H1 (cell line): ENCODE data around the gene PIK3CG. TPM values are rescaled to one million over a fixed set of nuclear protein-coding genes. Genes with fewer than 3 reads are reported as not detected.

Source experiments
- CTCF ChIA-PET: fragments of 300-600 bp; sonication (Branson Sonifier 250); formaldehyde crosslinking; loops from one replicate; lab custom pipeline; 2021; ENCODE audit not compliant: partially characterized antibody; lab: Charles Lee
- POLR2A ChIA-PET: fragments of 300-600 bp; sonication (Branson Sonifier 250); formaldehyde crosslinking; loops from one replicate; lab custom pipeline; 2021; ENCODE audit warnings: inconsistent platforms; ENCODE audit not compliant: partially characterized antibody; lab: Charles Lee
- DNase-seq, 2 experiments: peaks; one replicate each; pipeline versions ENCODE4 v3.0.0 to v3.0.0-alpha.2; 2010 to 2022; ENCODE audit warnings: low spot score in 2 of 2, low read depth in 1 of 2, mixed read lengths in 1 of 2
- FAIRE-seq: peaks from 2 replicates; lab custom pipeline; 2011; peaks lifted over from hg19 to GRCh38; lab: Jason Lieb, UNC
- H2AFZ ChIP-seq: 2 replicates; pipeline ENCODE4 v1.8.1; 2012; ENCODE audit warnings: low read length, inconsistent platforms
- H2AK5ac ChIP-seq: 2 replicates; pipeline ENCODE4 v1.6.1; 2013; ENCODE audit warnings: low read depth, low read length
- H2BK120ac ChIP-seq: replicated peaks from 2 replicates; pipeline ENCODE3; 2013; ENCODE audit warnings: low read depth, low read length, inconsistent platforms
- H2BK12ac ChIP-seq: 2 replicates; pipeline ENCODE4 v1.6.1; 2013; ENCODE audit warnings: low read depth, low read length
- H2BK15ac ChIP-seq: 2 replicates; pipeline ENCODE4 v1.6.1; 2013; ENCODE audit warnings: low read length
- H2BK20ac ChIP-seq: 2 replicates; pipeline ENCODE4 v1.6.1; 2013; ENCODE audit warnings: low read length
- H2BK5ac ChIP-seq: 2 replicates; pipeline ENCODE4 v1.6.1; 2013; ENCODE audit warnings: low read depth, low read length
- H3K14ac ChIP-seq: 2 replicates; pipeline ENCODE4 v1.6.1; 2013; ENCODE audit warnings: inconsistent platforms; ENCODE audit not compliant: insufficient read length
- H3K18ac ChIP-seq: 2 replicates; pipeline ENCODE4 v1.6.1; 2013; ENCODE audit warnings: low read length; ENCODE audit errors: extremely low read depth
- H3K23ac ChIP-seq: 2 replicates; pipeline ENCODE4 v1.6.1; 2013; ENCODE audit warnings: inconsistent platforms; ENCODE audit not compliant: insufficient read length
- H3K23me2 ChIP-seq: 2 replicates; pipeline ENCODE4 v1.6.1; 2013; ENCODE audit warnings: low read depth, low read length
- H3K27ac ChIP-seq: 2 replicates; pipeline ENCODE4 v1.6.1; 2011; ENCODE audit warnings: low read depth, low read length, inconsistent platforms
- H3K27me3 ChIP-seq, 4 experiments: replicated peaks in 1 of 4; 1 replicate in 1 of 4; 2 replicates in 3 of 4; pipeline versions ENCODE4 v1.6.1 to v1.8.1; 2011 to 2013; ENCODE audit warnings: low read length in 3 of 4, mild to moderate bottlenecking in 3 of 4, inconsistent platforms in 2 of 4, mixed read lengths in 2 of 4, moderate library complexity in 1 of 4; ENCODE audit not compliant: control insufficient read depth in 3 of 4, insufficient read depth in 3 of 4; ENCODE audit errors: extremely low read depth in 1 of 4
- H3K36me3 ChIP-seq, 4 experiments: 2 replicates each; pipeline versions ENCODE4 v1.6.1 to v1.8.1; 2011 to 2013; ENCODE audit warnings: mild to moderate bottlenecking in 4 of 4, low read length in 3 of 4, moderate library complexity in 2 of 4, control low read depth in 1 of 4, inconsistent platforms in 1 of 4; ENCODE audit not compliant: insufficient read depth in 4 of 4, control insufficient read depth in 2 of 4
- H3K4ac ChIP-seq: replicated peaks from 2 replicates; pipeline ENCODE3; 2013; ENCODE audit warnings: low read length, low read depth, mixed read lengths, inconsistent platforms; ENCODE audit not compliant: insufficient read length
- H3K4me1 ChIP-seq, 4 experiments: replicated peaks in 1 of 4; 1 replicate in 1 of 4; 2 replicates in 3 of 4; pipeline versions ENCODE4 v1.6.1 to v1.8.1; 2011 to 2013; ENCODE audit warnings: low read length in 3 of 4, inconsistent platforms in 2 of 4, mixed read lengths in 1 of 4; ENCODE audit not compliant: insufficient read depth in 4 of 4, control insufficient read depth in 3 of 4
- H3K4me2 ChIP-seq, 2 experiments: 2 replicates each; pipeline versions ENCODE4 v1.6.1 to v1.8.1; 2011 to 2013; ENCODE audit warnings: low read depth in 2 of 2, low read length in 2 of 2, control low read depth in 1 of 2, inconsistent platforms in 1 of 2, mild to moderate bottlenecking in 1 of 2; ENCODE audit not compliant: insufficient read depth in 1 of 2
- H3K4me3 ChIP-seq, 4 experiments: fragments of 200-600, 300-600 bp in 1 of 4; sonication (generic), shearing (Covaris generic), sonication (Bioruptor Twin) in 1 of 4; 2 replicates each; pipeline versions ENCODE4 v1.5.1 to v1.8.1; 2011 to 2016; ENCODE audit warnings: low read length in 4 of 4, low read depth in 3 of 4, control low read depth in 2 of 4, inconsistent platforms in 2 of 4, mild to moderate bottlenecking in 2 of 4, mixed read lengths in 1 of 4, moderate library complexity in 1 of 4; ENCODE audit not compliant: insufficient read depth in 2 of 4; ENCODE audit errors: extremely low read depth in 1 of 4
- H3K56ac ChIP-seq: replicated peaks from 2 replicates; pipeline ENCODE3; 2013; ENCODE audit warnings: low read depth, mild to moderate bottlenecking, mixed read lengths, low read length, inconsistent platforms; ENCODE audit not compliant: insufficient read length
- H3K79me1 ChIP-seq: 2 replicates; pipeline ENCODE4 v1.6.1; 2013; ENCODE audit warnings: low read depth, low read length, control low read depth
- H3K79me2 ChIP-seq, 2 experiments: 2 replicates each; pipeline versions ENCODE4 v1.6.1 to v1.8.1; 2012 to 2013; ENCODE audit warnings: low read length in 2 of 2, mild to moderate bottlenecking in 2 of 2, inconsistent platforms in 1 of 2; ENCODE audit not compliant: insufficient read depth in 2 of 2, control insufficient read depth in 1 of 2
- H3K9ac ChIP-seq, 4 experiments: replicated peaks in 1 of 4; 1 replicate in 1 of 4; 2 replicates in 3 of 4; pipeline versions ENCODE4 v1.6.1 to v1.8.1; 2011 to 2013; ENCODE audit warnings: low read depth in 3 of 4, low read length in 3 of 4, control low read depth in 2 of 4, mild to moderate bottlenecking in 2 of 4, moderate library complexity in 2 of 4, inconsistent platforms in 1 of 4; ENCODE audit errors: extremely low read depth in 1 of 4
- H3K9me3 ChIP-seq, 2 experiments: 2 replicates each; pipeline versions ENCODE4 v1.6.1 to v1.8.1; 2012 to 2013; ENCODE audit warnings: mild to moderate bottlenecking in 2 of 2, moderate library complexity in 2 of 2, control low read depth in 1 of 2, inconsistent platforms in 1 of 2, low read depth in 1 of 2, low read length in 1 of 2, mixed read lengths in 1 of 2; ENCODE audit not compliant: insufficient read depth in 2 of 2
- H4K20me1 ChIP-seq, 2 experiments: replicated peaks in 1 of 2; 2 replicates each; pipeline versions ENCODE3 to v1.8.1; 2011 to 2013; ENCODE audit warnings: inconsistent platforms in 2 of 2, low read length in 2 of 2, mild to moderate bottlenecking in 1 of 2; ENCODE audit not compliant: insufficient read depth in 2 of 2, control insufficient read depth in 1 of 2
- H4K5ac ChIP-seq: 2 replicates; pipeline ENCODE4 v1.6.1; 2013; ENCODE audit warnings: low read length, low read depth, mixed read lengths, inconsistent platforms; ENCODE audit not compliant: insufficient read length
- H4K8ac ChIP-seq: 2 replicates; pipeline ENCODE4 v1.8.0; 2013; ENCODE audit warnings: mild to moderate bottlenecking, moderate library complexity, low read length, inconsistent platforms; ENCODE audit not compliant: insufficient read depth; ENCODE audit errors: extremely low read depth
- H4K91ac ChIP-seq: replicated peaks from 2 replicates; pipeline ENCODE3; 2013; ENCODE audit warnings: low read length, mixed read lengths, inconsistent platforms; ENCODE audit not compliant: insufficient read length
- BCL11A ChIP-seq, 2 experiments: IDR thresholded peaks; one replicate each; pipeline ENCODE4 v1.6.1; 2011; ENCODE audit warnings: low read depth in 2 of 2, low read length in 2 of 2, mild to moderate bottlenecking in 2 of 2
- WGBS, 2 experiments: shearing (Covaris generic) in 1 of 2; methylation state at CpG; one replicate each; pipeline versions ENCODE4 v1.1.6 to v1.1.7; 2013 to 2015; ENCODE audit warnings: low lambda C conversion rate in 2 of 2, mixed read lengths in 2 of 2, inconsistent platforms in 1 of 2, low coverage in 1 of 2, missing lambda C conversion rate in 1 of 2; ENCODE audit not compliant: insufficient replicate concordance in 2 of 2, insufficient coverage in 1 of 2, insufficient read length in 1 of 2; ENCODE audit errors: extremely low coverage in 1 of 2, missing lambda C conversion rate in 1 of 2; 5-methylcytosine and 5-hydroxymethylcytosine counted together
- polyA plus RNA-seq, 7 experiments: library from polyadenylated mRNA; depleted of rRNA in 3 of 7; stranded (reverse) in 5 of 7; unstranded in 2 of 7; fragments of >200 nt in 5 of 7; fragments of 200-250 nt in 2 of 7; gene quantifications; 1 replicate in 5 of 7; 2 replicates in 1 of 7; 4 replicates in 1 of 7; pipeline versions ENCODE4 v1.2.1 to v1.2.3, GENCODE V29; 2011 to 2013; ENCODE audit warnings: missing spikeins in 2 of 7, mixed read lengths in 2 of 7
- total RNA-seq: library from RNA; stranded (reverse); fragmentation: NEBNext Ultra II Directional; extraction: Animal tissue kit (Norgen Biotek cat#: 25700); gene quantifications from 2 replicates; pipeline ENCODE4 v1.2.1, GENCODE V29; 2021

PIK3CG gene
- total and polyA plus RNA-seq, 2 of the 8 experiments (the other 6 are each of a cell fraction or from before 2014, with no cell fraction given): not detected

DNA sequence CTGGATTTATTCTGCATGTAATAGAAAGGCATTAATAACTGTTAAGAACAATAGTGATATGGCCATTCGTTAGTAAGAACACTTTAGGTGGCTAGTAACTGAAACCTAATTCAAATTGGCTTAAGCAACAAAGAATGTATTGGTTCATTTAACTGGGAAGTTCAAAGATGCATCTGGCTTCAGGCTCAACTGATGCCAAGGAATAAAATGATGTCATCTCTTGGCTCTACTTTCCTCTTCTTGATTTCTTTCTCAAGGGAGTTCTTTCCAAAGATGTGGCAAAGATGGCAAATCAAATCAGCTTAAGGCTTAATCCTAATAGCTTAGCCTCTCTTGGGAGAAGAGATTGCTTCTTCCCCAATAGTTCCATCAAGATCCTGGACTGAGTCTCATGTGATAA is 51.6 kb downstream of the PIK3CG start:
- H2BK5ac ChIP-seq: no peak overlapping the region
- no peak overlapping the region for H3K4me2 ChIP-seq
- no peak overlapping the region for H4K5ac ChIP-seq
- no peaks in the 10 kb centered on the region for H3K79me2 ChIP-seq
- no peaks in the 10 kb centered on the region for H3K79me1 ChIP-seq
- no peak overlapping the region for H2BK12ac ChIP-seq
- no peak overlapping the region for H2AFZ ChIP-seq
- no peak for DNase-seq
- no peak overlapping the region for H3K4ac ChIP-seq
- H3K4me1 ChIP-seq: no peaks in the 10 kb centered on the region
- H3K18ac ChIP-seq: no peak overlapping the region
- no peak overlapping the region for H4K8ac ChIP-seq
- no peak overlapping the region for H2AK5ac ChIP-seq
- no peaks in the 10 kb centered on the region for H3K23me2 ChIP-seq
- no peak overlapping the region for H3K4me3 ChIP-seq
- no peak overlapping the region for H3K27ac ChIP-seq
- H3K36me3 ChIP-seq: no peaks in the 10 kb centered on the region
- H3K9ac ChIP-seq: no peak overlapping the region
- no peak overlapping the region for H2BK20ac ChIP-seq
- TF ChIP-seq BCL11A (IDR thresholded peaks at IDR 0.05; ENCODE audit: low read depth in 2 of 2, low read length in 2 of 2): no peak
- H3K23ac ChIP-seq: no peak overlapping the region
- no peaks in the 10 kb centered on the region for H4K20me1 ChIP-seq
- no peaks in the 10 kb centered on the region for H3K27me3 ChIP-seq
- no peak for FAIRE-seq
- no peak overlapping the region for H3K14ac ChIP-seq
- H4K91ac ChIP-seq: no peak overlapping the region
- CTCF ChIA-PET: interaction anchor here (1.1 kb wide), 1 partner anchor 22 kb away, joined by 3 read pairs; no protein-coding TSS in a partner anchor
- no peaks in the 10 kb centered on the region for H3K9me3 ChIP-seq
- no peak overlapping the region for H2BK120ac ChIP-seq
- WGBS, 2 experiments: 86% methylated on average over 1 of the region's 1 CpG; no CpG with 5 or more reads in 1 of the 2 experiments
- no peak overlapping the region for H3K56ac ChIP-seq
- H2BK15ac ChIP-seq: no peak overlapping the region
- POLR2A ChIA-PET: no interaction called here
